Kidney epithelial cell (primary cell): Measurements from ENCODE around the gene ANKRD13A. TPM values are rescaled to one million over a fixed set of nuclear protein-coding genes. Genes with fewer than 3 reads are reported as not detected.
A peak's percentile ranks its signal among the peaks of the same experiment; 100 is the strongest.

Source experiments
- DNase-seq: peaks from one replicate; pipeline ENCODE4 v3.0.0-alpha.2; 2010; ENCODE audit warnings: low read depth
- H3K27me3 ChIP-seq: 2 replicates; pipeline ENCODE4 v1.6.0; 2011; ENCODE audit warnings: low read length; ENCODE audit not compliant: control insufficient read depth, insufficient read depth
- H3K36me3 ChIP-seq: 2 replicates; pipeline ENCODE4 v1.5.1; 2011; ENCODE audit warnings: low read length; ENCODE audit not compliant: control insufficient read depth, insufficient read depth
- H3K4me3 ChIP-seq: 2 replicates; pipeline ENCODE4 v1.5.1; 2011; ENCODE audit warnings: low read depth, mild to moderate bottlenecking, control low read depth, low read length
- CTCF ChIP-seq: IDR thresholded peaks from 2 replicates; pipeline ENCODE4 v1.5.1; 2011; ENCODE audit warnings: mild to moderate bottlenecking, moderate library complexity, low read length, control low read depth, inconsistent platforms; ENCODE audit not compliant: insufficient read depth, poor library complexity, severe bottlenecking
- total RNA-seq: library from RNA; depleted of rRNA; stranded (reverse); fragments of >200 nt; gene quantifications from 2 replicates; pipeline ENCODE4 v1.2.3, GENCODE V29; 2015

ANKRD13A gene
- total RNA-seq: 40.6 and 73.8 TPM in 2 replicates

GRCh38 chr12:109998904-109999648 is at the start of gene ANKRD13A:
TSS of gene ANKRD13A (plus strand) at chr12:109999430. CDS start at chr12:109999689, 259 bp downstream.
- TF ChIP-seq CTCF: no peak
- no peaks in the 10 kb centered on the region for H3K27me3 ChIP-seq
- no peak for DNase-seq
- no peaks in the 10 kb centered on the region for H3K36me3 ChIP-seq
- H3K4me3 ChIP-seq: peak within 1 kb of the TSS; percentile 76

- Histone ChIP-seq H3K36me3 (peaks cover 4% of the 10 kb centered on the region), H3K4me3 (no peak overlapping the region), H3K27me3 (no peaks in the 10 kb centered on the region)
- TF ChIP-seq CTCF: no peak
- no peak for DNase-seq
Observed at GRCh38 chr12:109950625-109951024, 48.6 kb upstream of the ANKRD13A start.

DNA sequence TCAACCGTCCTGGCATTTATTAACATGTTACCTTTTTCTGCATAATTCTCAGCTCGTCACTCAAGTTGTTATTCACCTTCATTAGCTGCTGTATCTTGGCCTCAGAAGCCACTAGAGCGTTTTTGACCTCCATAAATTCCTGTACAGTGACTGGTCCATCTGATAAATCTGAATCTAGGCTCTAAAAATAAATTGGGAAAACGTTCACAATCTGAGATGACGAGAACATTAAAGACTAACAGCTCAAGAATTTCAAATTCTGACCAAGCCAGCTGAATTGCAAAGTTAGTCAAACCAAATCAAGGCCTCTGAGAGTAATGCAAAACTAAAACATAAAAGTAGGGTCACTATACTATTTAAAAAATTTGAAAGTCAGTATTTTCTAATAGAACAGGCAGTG is 48.1 kb upstream of the ANKRD13A start:
- no peak for TF ChIP-seq CTCF
- Histone ChIP-seq H3K4me3 (no peak overlapping the region), H3K36me3 (peaks cover 4% of the 10 kb centered on the region), H3K27me3 (no peaks in the 10 kb centered on the region)
- DNase-seq: peak; percentile 85

DNA sequence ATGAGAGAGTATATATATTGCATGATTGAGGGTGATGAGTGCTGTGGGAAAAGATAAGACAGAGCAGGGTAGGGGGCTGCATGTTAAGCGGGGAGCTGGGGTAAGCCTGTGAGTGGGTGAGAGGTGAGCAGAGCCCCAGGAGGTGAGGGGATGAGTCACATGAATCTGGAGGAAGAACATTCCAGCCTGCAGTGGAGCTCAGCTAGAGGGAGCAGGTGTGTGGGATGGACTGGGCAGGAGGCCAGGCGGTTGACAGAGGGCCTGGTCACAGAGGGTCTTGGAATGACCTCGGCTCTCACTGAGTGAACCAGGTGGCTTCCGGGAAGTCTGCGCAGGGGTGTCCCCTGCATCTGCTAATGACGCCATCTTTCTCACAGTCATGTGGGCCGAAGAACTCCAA is 47.5 kb upstream of the ANKRD13A start:
- peaks cover 4% of the 10 kb centered on the region for H3K36me3 ChIP-seq
- no peak overlapping the region for H3K4me3 ChIP-seq
- DNase-seq: peak; percentile 90
- H3K27me3 ChIP-seq: no peaks in the 10 kb centered on the region
- peak; percentile 18 for TF ChIP-seq CTCF

DNA sequence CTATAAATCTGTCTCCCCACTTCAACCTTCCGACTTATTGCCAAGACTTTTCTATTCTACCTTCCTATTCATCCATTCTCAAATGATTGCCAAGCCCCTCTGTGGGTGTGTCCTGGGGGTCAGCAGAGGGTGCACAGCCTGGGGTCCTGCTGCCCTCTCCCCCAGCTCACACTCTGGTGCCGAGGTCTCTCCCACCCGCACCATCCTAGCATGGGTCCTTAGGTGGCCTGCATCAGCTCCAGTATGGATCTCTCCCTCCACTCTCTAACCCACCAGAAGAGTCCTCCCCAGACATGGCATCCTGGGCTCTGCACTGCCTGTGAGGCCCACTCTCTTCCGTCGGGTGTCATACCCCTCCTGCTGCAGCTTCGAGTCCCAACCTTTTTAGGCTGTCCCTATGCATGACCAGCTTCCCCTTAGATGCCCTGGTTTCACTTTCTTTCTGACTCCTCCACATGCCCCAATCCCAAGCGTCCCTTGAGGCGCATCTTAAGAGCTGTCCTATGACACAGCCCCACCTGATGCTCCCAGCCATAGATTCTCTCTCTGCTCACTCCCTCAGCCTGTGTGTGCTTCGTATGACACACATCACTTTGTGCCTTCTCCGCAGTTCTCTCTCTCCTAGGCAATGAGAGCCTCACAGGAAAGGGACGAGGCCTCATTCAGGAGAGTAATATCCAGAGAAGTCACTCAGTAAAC is 46.9 kb upstream of the ANKRD13A start:
- peaks cover 3% of the 10 kb centered on the region for H3K36me3 ChIP-seq
- no peaks in the 10 kb centered on the region for H3K27me3 ChIP-seq
- TF ChIP-seq CTCF: no peak
- no peak for DNase-seq
- H3K4me3 ChIP-seq: no peak overlapping the region
